Activated CD8-positive, alpha-beta memory T cell treated with anti-CD3 and anti-CD28 coated beads for 24 hours (primary cell): ENCODE data around the gene CD3G.

Experiments
- DNase-seq: peaks from one replicate; pipeline ENCODE4 v3.0.0-alpha.2; 2020

The CD3G gene

GRCh38 chr11:118328745-118329144 is 15.4 kb upstream of the CD3G start:
- DNase-seq = no peak

DNA sequence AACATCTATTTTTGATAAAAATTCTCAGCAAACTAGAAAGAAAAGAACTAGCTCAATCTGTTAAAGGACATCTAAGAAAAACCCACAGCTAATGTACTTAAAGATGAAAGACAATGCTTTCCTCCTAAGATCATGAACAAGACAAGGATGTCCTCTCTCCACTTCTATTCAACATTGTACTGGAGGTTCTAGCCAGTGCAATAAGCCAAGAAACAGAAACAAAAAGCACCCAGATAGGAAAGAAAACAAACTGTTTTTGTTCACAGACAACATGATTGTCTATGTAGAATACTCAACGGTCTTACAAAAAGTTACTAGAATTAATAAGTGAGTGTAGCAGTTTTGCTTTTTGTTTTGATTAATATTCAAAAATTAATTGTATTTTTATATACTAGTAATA is 9.4 kb upstream of the CD3G start:
- DNase-seq = no peak

- peak; percentile 89 for DNase-seq
Observed at GRCh38 chr11:118338637-118339061, 5.5 kb upstream of the CD3G start.

- DNase-seq = peak; percentile 74
Observed at GRCh38 chr11:118339281-118339961, 4.7 kb upstream of the CD3G start.

DNA sequence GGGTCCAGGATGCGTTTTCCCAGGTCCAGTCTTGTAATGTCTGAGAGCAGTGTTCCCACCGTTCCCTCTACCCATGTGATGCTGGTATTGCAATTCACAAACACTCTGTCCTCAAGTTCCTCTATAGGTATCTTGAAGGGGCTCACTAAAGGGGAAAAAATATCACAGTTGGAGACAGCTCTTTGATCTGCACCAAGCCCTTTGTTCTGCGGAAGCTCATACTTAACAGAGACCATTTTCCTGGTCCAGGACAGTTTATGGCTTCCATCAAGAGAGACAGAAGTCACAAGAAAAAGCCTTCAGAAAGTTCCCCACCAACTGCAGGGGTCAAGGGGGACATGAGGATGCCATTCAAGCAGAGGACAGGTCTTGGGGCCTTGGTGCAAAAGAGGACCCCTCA is 3.7 kb upstream of the CD3G start:
- DNase-seq = no peak

DNA sequence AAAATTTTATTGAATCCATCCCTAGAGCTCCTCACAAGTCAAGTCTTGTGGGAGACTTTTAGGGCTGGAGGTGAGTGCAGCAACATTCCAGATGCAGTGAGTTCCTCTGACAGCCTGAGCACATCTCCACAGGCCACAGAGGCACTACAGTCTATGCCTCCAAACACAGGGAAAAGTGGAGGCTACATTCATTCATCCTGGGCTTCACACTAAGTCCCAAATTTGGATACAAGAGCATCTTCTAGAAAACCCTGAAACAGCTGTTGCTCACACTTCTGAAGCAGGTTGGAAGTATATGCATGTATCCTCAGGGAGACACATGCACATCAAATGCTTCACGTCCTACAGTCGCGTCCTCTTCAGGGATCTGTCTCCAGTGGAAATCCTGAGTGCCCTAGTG is 2.9 kb upstream of the CD3G start:
- no peak for DNase-seq

- no peak for DNase-seq
Observed at GRCh38 chr11:118341815-118342489, 2.2 kb upstream of the CD3G start.

DNA sequence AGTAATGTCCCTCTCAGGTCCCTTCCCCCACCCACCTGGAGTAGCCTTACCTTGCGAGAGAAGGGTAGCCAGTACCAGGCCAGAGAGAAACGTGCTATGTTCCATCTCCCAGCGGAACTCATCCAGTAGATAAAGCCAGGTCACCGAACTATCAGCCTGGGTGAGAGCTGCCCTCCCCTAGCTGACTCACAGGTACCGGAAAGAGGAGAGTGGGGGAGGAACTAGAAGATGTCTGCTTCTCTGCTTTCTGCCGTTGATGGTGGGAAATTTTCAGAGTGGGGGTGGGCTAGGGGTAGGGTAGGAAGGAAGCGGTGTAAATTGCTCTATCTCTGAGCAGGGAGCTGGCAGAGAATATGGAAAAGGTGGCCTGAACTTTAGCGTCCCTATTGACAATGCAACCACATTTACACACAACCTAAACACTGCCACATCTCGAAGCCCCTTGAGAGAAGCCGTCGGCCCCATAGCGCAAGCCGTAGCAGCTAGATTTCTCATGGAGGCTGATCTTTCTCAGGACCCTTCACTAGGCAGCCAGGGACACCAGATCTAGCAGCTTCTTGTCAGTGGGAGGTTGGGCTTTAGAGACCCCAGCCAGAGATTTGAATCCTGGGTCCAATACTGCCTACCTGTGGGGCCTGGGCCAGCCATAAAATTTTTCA is 1.5 kb upstream of the CD3G start, which contains the start of gene CD3D:
Gene CD3D (minus strand): TSS at position 203 of the 659 bp plus-strand sequence. CDS start 98 bp downstream, at position 105.
- DNase-seq = peak; percentile 83

GRCh38 chr11:118343248-118343647 is 896 bp upstream of the CD3G start:
- DNase-seq = peak; percentile 74

- DNase-seq = no peak
Observed at GRCh38 chr11:118349475-118349874, 5.3 kb downstream of the CD3G start.

DNA sequence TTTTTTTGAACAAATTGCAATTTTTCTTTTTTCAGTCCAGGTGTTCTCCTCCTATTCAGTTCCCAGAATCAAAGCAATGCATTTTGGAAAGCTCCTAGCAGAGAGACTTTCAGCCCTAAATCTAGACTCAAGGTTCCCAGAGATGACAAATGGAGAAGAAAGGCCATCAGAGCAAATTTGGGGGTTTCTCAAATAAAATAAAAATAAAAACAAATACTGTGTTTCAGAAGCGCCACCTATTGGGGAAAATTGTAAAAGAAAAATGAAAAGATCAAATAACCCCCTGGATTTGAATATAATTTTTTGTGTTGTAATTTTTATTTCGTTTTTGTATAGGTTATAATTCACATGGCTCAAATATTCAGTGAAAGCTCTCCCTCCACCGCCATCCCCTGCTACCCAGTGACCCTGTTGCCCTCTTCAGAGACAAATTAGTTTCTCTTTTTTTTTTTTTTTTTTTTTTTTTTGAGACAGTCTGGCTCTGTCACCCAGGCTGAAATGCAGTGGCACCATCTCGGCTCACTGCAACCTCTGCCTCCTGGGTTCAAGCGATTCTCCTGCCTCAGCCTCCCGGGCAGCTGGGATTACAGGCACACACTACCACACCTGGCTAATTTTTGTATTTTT is 9.1 kb downstream of the CD3G start:
- no peak for DNase-seq

DNA sequence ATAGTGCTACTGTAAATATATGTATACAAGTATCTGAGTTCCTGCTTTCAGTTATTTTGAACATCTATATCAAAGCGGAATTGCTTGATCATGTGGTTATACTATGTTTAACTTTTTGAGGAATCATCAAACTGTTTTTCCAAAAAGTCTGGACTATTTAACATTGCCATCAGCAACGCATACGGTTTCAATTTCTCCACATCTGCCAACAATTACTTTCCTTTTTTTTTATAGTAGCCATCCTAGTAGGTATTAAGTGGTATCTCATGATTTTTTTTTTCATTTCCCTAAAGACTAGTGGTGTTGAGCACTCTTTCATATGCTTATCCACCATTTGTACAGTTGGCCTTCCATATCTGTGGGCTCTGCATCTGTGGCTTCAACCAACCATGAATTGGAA is 13.9 kb downstream of the CD3G start:
- DNase-seq = no peak

- peak; percentile 99 for DNase-seq
Observed at GRCh38 chr11:118359295-118359958, 15.3 kb downstream of the CD3G start, which contains the start of gene UBE4A. Gene UBE4A (plus strand): TSS chr11:118359600. CDS start chr11:118365081, 5,481 bp downstream.

DNA sequence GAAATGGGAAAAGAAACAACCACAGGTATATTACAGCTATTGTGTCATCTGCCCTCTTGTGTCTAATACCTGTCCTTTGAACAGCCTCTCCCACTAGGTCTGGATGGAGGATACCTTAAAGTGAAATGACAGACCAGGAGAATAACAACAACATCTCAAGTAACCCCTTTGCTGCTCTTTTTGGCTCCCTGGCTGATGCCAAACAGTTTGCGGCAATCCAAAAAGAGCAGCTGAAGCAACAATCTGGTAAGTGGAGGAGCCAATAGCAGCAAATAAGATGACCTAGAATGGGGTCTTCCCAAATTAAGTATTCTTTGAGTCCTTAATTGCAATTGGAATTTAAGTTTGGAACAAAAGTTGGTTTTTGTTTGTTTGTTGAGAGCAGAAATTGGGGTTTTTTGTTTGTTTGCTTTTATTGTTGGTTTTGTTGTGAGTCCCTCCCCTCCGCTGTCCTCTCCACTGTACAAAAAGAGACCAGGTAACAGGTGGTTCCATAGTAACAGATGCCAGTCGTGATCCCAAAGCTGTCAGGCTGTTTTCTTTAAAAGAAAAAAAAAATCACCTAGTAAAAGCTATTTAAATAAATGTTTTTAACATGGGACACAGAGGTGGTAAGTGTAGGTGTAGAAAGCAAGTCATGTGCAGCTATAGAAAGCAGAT is 20.9 kb downstream of the CD3G start:
- no peak for DNase-seq

GRCh38 chr11:118366287-118366686 is 22.1 kb downstream of the CD3G start:
- DNase-seq = no peak

DNA sequence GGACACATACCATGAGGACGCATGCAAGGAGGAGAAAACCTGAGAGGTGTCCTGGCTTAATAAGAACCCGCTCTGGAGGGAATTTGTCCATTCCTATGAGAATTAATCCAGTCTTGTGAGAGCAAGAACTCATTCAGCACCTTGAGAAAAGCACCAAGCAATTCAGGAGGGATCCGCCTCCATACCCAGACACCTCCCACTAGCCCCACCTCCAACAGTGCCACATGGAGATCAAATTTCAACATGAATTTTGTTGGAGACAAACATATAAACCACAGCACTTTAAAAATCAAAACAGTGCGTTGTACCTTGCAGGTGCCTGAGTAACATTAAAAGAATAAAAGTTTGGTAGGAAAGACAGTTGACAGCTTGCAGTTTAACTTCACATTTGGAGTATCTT is 26.6 kb downstream of the CD3G start:
- DNase-seq = no peak

DNA sequence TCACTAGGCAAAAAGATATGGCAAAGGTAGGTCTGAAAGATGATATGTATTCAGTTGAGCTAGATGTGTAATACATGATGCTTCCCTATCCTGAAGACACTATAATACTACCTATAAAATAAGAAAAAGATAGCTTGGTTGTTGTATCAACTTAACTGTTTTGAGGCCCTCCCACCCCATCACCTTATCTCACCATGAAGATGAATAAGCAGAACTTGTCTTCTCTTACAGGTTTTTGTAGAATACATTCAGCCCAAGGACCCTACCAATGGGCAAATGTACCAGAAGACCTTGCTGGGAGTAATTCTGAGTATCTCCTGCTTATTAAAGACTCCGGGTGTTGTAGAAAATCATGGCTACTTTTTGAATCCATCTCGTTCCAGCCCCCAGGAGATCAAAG is 29.1 kb downstream of the CD3G start:
- DNase-seq = no peak

GRCh38 chr11:118373871-118374270 is 29.7 kb downstream of the CD3G start:
- DNase-seq = no peak

GRCh38 chr11:118374729-118375128 is 30.6 kb downstream of the CD3G start:
- no peak for DNase-seq

DNA sequence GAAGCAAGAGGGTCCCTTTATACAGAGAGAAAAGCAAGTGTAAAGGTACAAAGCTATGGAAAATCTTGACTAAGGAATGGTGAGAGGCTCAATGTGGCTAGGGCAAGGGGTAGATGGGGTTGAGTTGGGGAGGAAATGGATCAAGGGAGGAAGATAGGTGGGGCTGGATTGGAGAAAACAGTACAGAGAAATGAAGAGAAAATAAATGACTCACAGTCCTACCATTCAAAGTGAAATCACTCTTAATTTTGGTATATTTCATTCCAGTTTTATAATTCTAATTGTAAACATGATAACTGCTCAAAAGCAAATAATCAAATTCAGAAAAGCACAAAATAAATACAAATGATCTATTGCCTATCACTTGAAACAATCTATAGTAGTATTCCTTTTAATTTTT is 31.8 kb downstream of the CD3G start:
- DNase-seq = no peak

GRCh38 chr11:118379497-118379896 is 35.4 kb downstream of the CD3G start:
- DNase-seq = no peak

GRCh38 chr11:118380571-118380970 is 36.4 kb downstream of the CD3G start:
- no peak for DNase-seq
